T-cell (primary cell): ENCODE measurements around the gene LHX2. TPM values are rescaled to one million over a fixed set of nuclear protein-coding genes. Genes with fewer than 3 reads are reported as not detected.
A peak's percentile ranks its signal among the peaks of the same experiment; 100 is the strongest.

ENCODE experiments used
- ATAC-seq, 4 experiments: fragments of 200-7000 bp in 3 of 4; fragments of 150-1000 bp in 1 of 4; cut with Tn5 transposase; replicated peaks in 1 of 4; 1 replicate in 3 of 4; 2 replicates in 1 of 4; pipeline ENCODE4 v1.10.0; 2021; ENCODE audit warnings: moderate library complexity in 3 of 4, mild to moderate bottlenecking in 2 of 4, moderate number of reproducible peaks in 1 of 4
- CTCF ChIA-PET, 2 donors: fragments of 300-600 bp; sonication (Branson Sonifier 250); formaldehyde crosslinking; loops; one replicate each; lab custom pipeline; 2022; ENCODE audit warnings: antibody characterized with exemption in 2 of 2; lab: Charles Lee
- POLR2A ChIA-PET, 2 donors: fragments of 300-600 bp; sonication (Branson Sonifier 250); formaldehyde crosslinking; loops; one replicate each; lab custom pipeline; 2022; ENCODE audit warnings: antibody characterized with exemption in 2 of 2; lab: Charles Lee
- DNase-seq, 35 experiments: peaks; one replicate each; pipeline versions ENCODE4 v3.0.0 to v3.0.0-alpha.2; 2013 to 2023
- H3K27ac ChIP-seq: one replicate; pipeline ENCODE4 v1.5.1; 2013; ENCODE audit warnings: low read length
- H3K27me3 ChIP-seq, 2 experiments: replicated peaks in 1 of 2; 1 replicate in 1 of 2; 2 replicates in 1 of 2; pipeline versions ENCODE4 v1.6.1 to v1.7.0; 2013; ENCODE audit warnings: low read length in 1 of 2, mixed read lengths in 1 of 2; ENCODE audit not compliant: control insufficient read depth in 2 of 2, insufficient read depth in 2 of 2; ENCODE audit errors: extremely low read depth in 1 of 2
- H3K36me3 ChIP-seq, 2 donors: 1 replicate in 1 of 2; 2 replicates in 1 of 2; pipeline versions ENCODE4 v1.6.1 to v1.7.0; 2013; ENCODE audit warnings: low read length in 1 of 2; ENCODE audit not compliant: control insufficient read depth in 2 of 2, insufficient read depth in 1 of 2; ENCODE audit errors: extremely low read depth in 1 of 2
- H3K4me1 ChIP-seq, 2 experiments: 1 replicate in 1 of 2; 2 replicates in 1 of 2; pipeline versions ENCODE4 v1.6.1 to v1.7.0; 2013; ENCODE audit warnings: low read length in 2 of 2, mixed read lengths in 1 of 2; ENCODE audit not compliant: insufficient read depth in 2 of 2, control insufficient read depth in 1 of 2; ENCODE audit errors: extremely low read depth in 1 of 2
- H3K4me3 ChIP-seq, 2 donors: 1 replicate in 1 of 2; 2 replicates in 1 of 2; pipeline versions ENCODE4 v1.5.1 to v1.7.0; 2013; ENCODE audit warnings: mild to moderate bottlenecking in 2 of 2, low read length in 1 of 2, moderate library complexity in 1 of 2; ENCODE audit not compliant: control insufficient read depth in 1 of 2; ENCODE audit errors: extremely low read depth in 1 of 2
- H3K9me3 ChIP-seq: 2 replicates; pipeline ENCODE4 v1.7.0; 2013
- H3K27ac Mint-ChIP-seq, 2 donors: one replicate each; pipeline ENCODE4 v1.8.0; 2020 to 2021; ENCODE audit warnings: mild to moderate bottlenecking in 2 of 2, mixed read lengths in 2 of 2
- H3K27me3 Mint-ChIP-seq, 2 donors: one replicate each; pipeline ENCODE4 v1.8.0; 2021 to 2022; ENCODE audit warnings: mixed read lengths in 2 of 2
- H3K36me3 Mint-ChIP-seq: one replicate; pipeline ENCODE4 v1.8.0; 2021; ENCODE audit warnings: mixed read lengths
- H3K4me1 Mint-ChIP-seq, 3 donors: one replicate each; pipeline ENCODE4 v1.8.0; 2020 to 2022; ENCODE audit warnings: mixed read lengths in 3 of 3, mild to moderate bottlenecking in 1 of 3
- H3K4me3 Mint-ChIP-seq, 3 donors: one replicate each; pipeline ENCODE4 v1.8.0; 2020 to 2022; ENCODE audit warnings: mild to moderate bottlenecking in 3 of 3, mixed read lengths in 3 of 3, moderate library complexity in 3 of 3
- H3K9me3 Mint-ChIP-seq, 3 donors: one replicate each; pipeline ENCODE4 v1.8.0; 2020 to 2022; ENCODE audit warnings: mixed read lengths in 3 of 3
- WGBS: methylation state at CpG from one replicate; pipeline ENCODE4 v1.1.5; 2013; ENCODE audit warnings: missing lambda C conversion rate; ENCODE audit not compliant: insufficient coverage; 5-methylcytosine and 5-hydroxymethylcytosine counted together
- total RNA-seq, 35 experiments: library from RNA in 6 of 35; stranded (reverse) in 6 of 35; fragments of 120-200 nt in 1 of 35; gene quantifications; one replicate each; pipeline versions ENCODE4 v1.2.1 to v1.2.4 and lab custom pipeline; 2013 to 2026

The LHX2 gene
- total RNA-seq, 5 donors from 2014 or later (not counting 1 experiment from before 2014, with no cell fraction given), result not detected

- Histone ChIP-seq H3K36me3 (no peaks in the 10 kb centered on the region), H3K4me3 (peak overlapping the region; percentile 17 to 66), H3K9me3 (no peaks in the 10 kb centered on the region), H3K4me1 (peaks cover 6 to 30% of the 10 kb centered on the region in 2 experiments), H3K27ac (no peak overlapping the region), H3K27me3 (peaks cover 28 to 69% of the 10 kb centered on the region in 2 experiments)
- Mint-ChIP-seq H3K4me3 (peak overlapping the region; percentile 68 to 96 (median 76)), H3K4me1 (peaks cover 31 to 38% (median 33%) of the 10 kb centered on the region in 3 donors), H3K9me3 (no peaks in the 10 kb centered on the region), H3K27ac (no peak overlapping the region), H3K27me3 (peaks cover 83 to 90% of the 10 kb centered on the region in 2 donors), H3K36me3 (no peaks in the 10 kb centered on the region)
- 7% methylated on average over 27 of the region's 43 CpGs for WGBS
- DNase-seq (no peak), ATAC-seq (peak in 3 of 4 experiments; percentile 29 to 57 (median 51))
- ChIA-PET POLR2A (no interaction called here), CTCF (no interaction called here)
Observed at GRCh38 chr9:123998970-123999621, 12.5 kb upstream of the LHX2 start.

GRCh38 chr9:123999661-124000060 is 11.9 kb upstream of the LHX2 start:
- Mint-ChIP-seq H3K4me1 (peaks cover 31 to 38% (median 33%) of the 10 kb centered on the region in 3 donors), H3K36me3 (no peaks in the 10 kb centered on the region), H3K27ac (no peak overlapping the region), H3K4me3 (peak overlapping the region in 1 of 3 donors; percentile 96), H3K9me3 (no peaks in the 10 kb centered on the region), H3K27me3 (peaks cover 83 to 89% of the 10 kb centered on the region in 2 donors)
- H3K27me3 ChIP-seq, result peaks cover 32 to 63% of the 10 kb centered on the region in 2 experiments
- POLR2A ChIA-PET, result no interaction called here
- 1% methylated on average over 63 of the region's 64 CpGs for WGBS
- no peak overlapping the region for H3K4me3 ChIP-seq
- H3K27ac ChIP-seq, result no peak overlapping the region
- CTCF ChIA-PET, result no interaction called here
- H3K4me1 ChIP-seq, result peaks cover 6 to 30% of the 10 kb centered on the region in 2 experiments
- peak in 2 of 4 experiments; percentile 22 to 28 for ATAC-seq
- no peak for DNase-seq
- H3K36me3 ChIP-seq, result no peaks in the 10 kb centered on the region
- H3K9me3 ChIP-seq, result no peaks in the 10 kb centered on the region

GRCh38 chr9:124000161-124000783 is 11.3 kb upstream of the LHX2 start:
- H3K9me3 Mint-ChIP-seq, result no peaks in the 10 kb centered on the region
- no peak overlapping the region for H3K4me3 ChIP-seq
- DNase-seq (no peak), ATAC-seq (peak in 2 of 4 experiments; percentile 15 to 25)
- H3K4me1 ChIP-seq, result peaks cover 6 to 30% of the 10 kb centered on the region in 2 experiments
- peak overlapping the region in 1 of 2 donors; percentile 16 for H3K27ac Mint-ChIP-seq
- 3% methylated on average over 20 of the region's 35 CpGs for WGBS
- no peaks in the 10 kb centered on the region for H3K36me3 Mint-ChIP-seq
- H3K27me3 ChIP-seq, result peaks cover 37 to 66% of the 10 kb centered on the region in 2 experiments
- H3K4me3 Mint-ChIP-seq, result peak overlapping the region; percentile 60 to 74 (median 65)
- peaks cover 31 to 38% (median 33%) of the 10 kb centered on the region in 3 donors for H3K4me1 Mint-ChIP-seq
- H3K36me3 ChIP-seq, result no peaks in the 10 kb centered on the region
- no peaks in the 10 kb centered on the region for H3K9me3 ChIP-seq
- POLR2A ChIA-PET, result no interaction called here
- H3K27me3 Mint-ChIP-seq, result peaks cover 84 to 89% of the 10 kb centered on the region in 2 donors
- CTCF ChIA-PET, result no interaction called here
- H3K27ac ChIP-seq, result no peak overlapping the region

GRCh38 chr9:124000784-124001457 is 10.6 kb upstream of the LHX2 start:
- H3K27ac Mint-ChIP-seq, result no peak overlapping the region
- peaks cover 6 to 30% of the 10 kb centered on the region in 2 experiments for H3K4me1 ChIP-seq

GRCh38 chr9:124001458-124001799 is 10.1 kb upstream of the LHX2 start:
- ATAC-seq, result no peak
- Mint-ChIP-seq H3K4me3 (peak overlapping the region in 1 of 3 donors; percentile 74), H3K4me1 (peaks cover 31 to 35% (median 33%) of the 10 kb centered on the region in 3 donors), H3K27ac (no peak overlapping the region), H3K27me3 (peaks cover 83 to 89% of the 10 kb centered on the region in 2 donors), H3K9me3 (no peaks in the 10 kb centered on the region), H3K36me3 (no peaks in the 10 kb centered on the region)
- Histone ChIP-seq H3K9me3 (no peaks in the 10 kb centered on the region), H3K36me3 (no peaks in the 10 kb centered on the region), H3K4me3 (no peak overlapping the region), H3K4me1 (peaks cover 6 to 29% of the 10 kb centered on the region in 2 experiments), H3K27me3 (peaks cover 42 to 61% of the 10 kb centered on the region in 2 experiments), H3K27ac (no peak overlapping the region)
- ChIA-PET CTCF (interaction anchor here in 1 of 2 donors (0.6 kb wide), 1 partner anchor 460 kb away, joined by 3 read pairs; no protein-coding TSS in a partner anchor), POLR2A (no interaction called here)
- WGBS, result 12% methylated on average over 6 of the region's 6 CpGs
- no peak for DNase-seq

More at GRCh38 chr9:124000784-124001457, 10.6 kb upstream of the LHX2 start:
- H3K27ac ChIP-seq, result no peak overlapping the region
- ChIA-PET POLR2A (no interaction called here), CTCF (interaction anchor here in 1 of 2 donors (0.6 kb wide), 1 partner anchor 460 kb away, joined by 3 read pairs; no protein-coding TSS in a partner anchor)
- Mint-ChIP-seq H3K4me1 (peaks cover 31 to 38% (median 33%) of the 10 kb centered on the region in 3 donors), H3K36me3 (no peaks in the 10 kb centered on the region), H3K9me3 (no peaks in the 10 kb centered on the region), H3K4me3 (peak overlapping the region; percentile 60 to 74 (median 65)), H3K27me3 (peaks cover 82 to 89% of the 10 kb centered on the region in 2 donors)
- ATAC-seq (no peak), DNase-seq (no peak)
- no peaks in the 10 kb centered on the region for H3K9me3 ChIP-seq
- no peak overlapping the region for H3K4me3 ChIP-seq
- 3% methylated on average over 5 of the region's 15 CpGs for WGBS
- H3K36me3 ChIP-seq, result no peaks in the 10 kb centered on the region
- H3K27me3 ChIP-seq, result peaks cover 42 to 63% of the 10 kb centered on the region in 2 experiments

- peaks cover 6 to 23% of the 10 kb centered on the region in 2 experiments for H3K4me1 ChIP-seq
- WGBS, result 7% methylated on average over 2 of the region's 5 CpGs
- peaks cover 85 to 89% of the 10 kb centered on the region in 2 donors for H3K27me3 Mint-ChIP-seq
- H3K4me1 Mint-ChIP-seq, result peaks cover 27 to 31% (median 30%) of the 10 kb centered on the region in 3 donors
- peaks cover 42 to 60% of the 10 kb centered on the region in 2 experiments for H3K27me3 ChIP-seq
- no peak for DNase-seq
- ChIA-PET CTCF (no interaction called here), POLR2A (no interaction called here)
- no peaks in the 10 kb centered on the region for H3K9me3 Mint-ChIP-seq
- H3K4me3 ChIP-seq, result no peak overlapping the region
- H3K36me3 ChIP-seq, result no peaks in the 10 kb centered on the region
- H3K9me3 ChIP-seq, result no peaks in the 10 kb centered on the region
- ATAC-seq, result no peak
- no peak overlapping the region for H3K27ac ChIP-seq
- H3K36me3 Mint-ChIP-seq, result no peaks in the 10 kb centered on the region
- H3K4me3 Mint-ChIP-seq, result no peak overlapping the region
- peak overlapping the region in 1 of 2 donors; percentile 55 for H3K27ac Mint-ChIP-seq
Observed at GRCh38 chr9:124001866-124002525, 9.6 kb upstream of the LHX2 start.
